NCI-H69 (cell line): ENCODE measurements around the gene RPS26.

Experiments
- DNase-seq: peaks from one replicate; lab custom pipeline; 2025; lab: John Stamatoyannopoulos, UW

RPS26 gene

GRCh38 chr12:56078931-56079722, 37.4 kb downstream of the RPS26 start:
- DNase-seq = peak; percentile 76

- peak; percentile 85 for DNase-seq
Observed at GRCh38 chr12:56079723-56080555, 38.2 kb downstream of the RPS26 start, which contains the start of gene ERBB3. ERBB3 (plus strand) TSS chr12:56080165; CDS start chr12:56080301, 136 bp downstream.

- DNase-seq = no peak
Observed at GRCh38 chr12:56080556-56081138, 38.9 kb downstream of the RPS26 start.

GRCh38 chr12:56081393-56082347, 40.0 kb downstream of the RPS26 start:
- peak; percentile 11 for DNase-seq

- DNase-seq = no peak
Observed at GRCh38 chr12:56082382-56082781, 40.7 kb downstream of the RPS26 start.

GRCh38 chr12:56082967-56083366, 41.2 kb downstream of the RPS26 start:
- DNase-seq = no peak

GRCh38 chr12:56084958-56085543, 43.3 kb downstream of the RPS26 start:
- peak; percentile 57 for DNase-seq

GRCh38 chr12:56086096-56086495, 44.4 kb downstream of the RPS26 start:
- DNase-seq = peak; percentile 11

- no peak for DNase-seq
Observed at GRCh38 chr12:56086608-56087007, 44.9 kb downstream of the RPS26 start.

GRCh38 chr12:56087220-56087619, 45.5 kb downstream of the RPS26 start:
- peak; percentile 15 for DNase-seq
